Ovary (tissue), 3 donors: ENCODE results near the gene LRRC4C.

ENCODE experiments used
- EP300 ChIP-seq: sonication (generic); formaldehyde crosslinking; IDR thresholded peaks from one replicate; pipeline ENCODE4 v1.6.1; 2017; ENCODE audit warnings: antibody characterized with exemption
- POLR2A ChIP-seq: fragments of 450-650 bp; IDR thresholded peaks from one replicate; pipeline ENCODE4 v1.6.1; 2017; ENCODE audit warnings: antibody characterized with exemption, mild to moderate bottlenecking, moderate library complexity
- TF ChIP-seq, protein P1 (sequence below), 3 donors: fragments of 450-650 bp in 2 of 3; fragments of 200-600 bp in 1 of 3; IDR thresholded peaks; one replicate each; pipeline versions ENCODE4 v1.5.1 to v1.8.0; 2016 to 2022; ENCODE audit warnings: antibody characterized with exemption in 3 of 3, mild to moderate bottlenecking in 1 of 3
- donor health status: DM: no; HTN: no; CAD: no.

DNA sequence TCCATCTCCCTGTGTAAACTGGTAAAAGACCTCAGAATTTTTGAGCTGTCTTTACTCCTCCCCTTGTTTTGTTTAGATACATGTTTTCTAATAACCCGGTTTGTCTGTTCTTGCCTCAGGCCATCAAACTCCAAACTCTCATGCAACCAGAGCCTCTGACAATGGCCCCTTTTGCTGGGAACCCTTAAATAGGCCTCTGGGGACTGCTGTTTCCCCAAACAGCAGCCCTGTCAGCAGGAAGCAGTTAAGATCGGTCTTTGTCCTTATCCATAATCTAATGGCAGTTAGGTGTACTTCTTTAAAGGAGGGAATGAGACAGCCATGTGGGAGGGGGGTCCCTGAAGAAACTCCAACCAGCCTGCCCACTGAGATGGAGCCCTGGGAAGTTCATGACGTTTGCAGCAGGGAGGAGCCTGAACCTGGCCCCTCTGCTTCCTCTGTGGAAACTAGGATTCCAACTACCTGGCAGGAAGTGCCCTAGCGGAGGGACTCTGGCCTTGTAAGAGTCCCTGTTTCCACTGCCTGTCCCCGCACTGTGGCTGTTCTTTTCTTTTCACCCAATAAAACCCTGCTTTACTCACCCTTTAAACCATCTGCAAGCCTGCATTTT lies 1354.4 kb downstream of the LRRC4C start:
- TF ChIP-seq, protein P1, sequence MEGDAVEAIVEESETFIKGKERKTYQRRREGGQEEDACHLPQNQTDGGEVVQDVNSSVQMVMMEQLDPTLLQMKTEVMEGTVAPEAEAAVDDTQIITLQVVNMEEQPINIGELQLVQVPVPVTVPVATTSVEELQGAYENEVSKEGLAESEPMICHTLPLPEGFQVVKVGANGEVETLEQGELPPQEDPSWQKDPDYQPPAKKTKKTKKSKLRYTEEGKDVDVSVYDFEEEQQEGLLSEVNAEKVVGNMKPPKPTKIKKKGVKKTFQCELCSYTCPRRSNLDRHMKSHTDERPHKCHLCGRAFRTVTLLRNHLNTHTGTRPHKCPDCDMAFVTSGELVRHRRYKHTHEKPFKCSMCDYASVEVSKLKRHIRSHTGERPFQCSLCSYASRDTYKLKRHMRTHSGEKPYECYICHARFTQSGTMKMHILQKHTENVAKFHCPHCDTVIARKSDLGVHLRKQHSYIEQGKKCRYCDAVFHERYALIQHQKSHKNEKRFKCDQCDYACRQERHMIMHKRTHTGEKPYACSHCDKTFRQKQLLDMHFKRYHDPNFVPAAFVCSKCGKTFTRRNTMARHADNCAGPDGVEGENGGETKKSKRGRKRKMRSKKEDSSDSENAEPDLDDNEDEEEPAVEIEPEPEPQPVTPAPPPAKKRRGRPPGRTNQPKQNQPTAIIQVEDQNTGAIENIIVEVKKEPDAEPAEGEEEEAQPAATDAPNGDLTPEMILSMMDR (IDR thresholded peaks at IDR 0.05) = no peak
- TF ChIP-seq POLR2A = no peak
- no peak for TF ChIP-seq EP300
